ENCODE measurements around the gene C1orf141. TPM values are rescaled to one million over a fixed set of nuclear protein-coding genes. Genes with fewer than 3 reads are reported as not detected.

C1orf141 gene
- total RNA-seq, 1 experiment from 2014 or later, result not detected

- POLR2A ChIA-PET, result interaction anchor here (0.6 to 1.3 kb wide), 7 partner anchors 19 to 129 kb away, joined by 3 to 6 read pairs (median 3); partner anchors contain the start of genes DNAI4 and MIER1
- H3K9me3 Mint-ChIP-seq, result no peaks in the 10 kb centered on the region
- peak within 1 kb of the TSS; percentile 81 for H3K4me3 Mint-ChIP-seq
- ATAC-seq (peak; percentile 83), DNase-seq (ENCODE audit: low spot score) (peak; percentile 89)
- peaks cover 26% of the 10 kb centered on the region for H3K4me1 Mint-ChIP-seq
- H3K27me3 Mint-ChIP-seq (ENCODE audit: low read depth), result peaks cover 7% of the 10 kb centered on the region
- peak within 1 kb of the TSS; percentile 63; the same call in 1 of the 2 replicates for H3K27ac Mint-ChIP-seq
- H3K36me3 Mint-ChIP-seq, result no peaks in the 10 kb centered on the region; the same call in 1 of the 2 replicates
- CTCF ChIA-PET, result interaction anchor here (0.9 to 1.3 kb wide), 5 partner anchors 35 to 159 kb away, joined by 3 to 10 read pairs (median 6); partner anchors contain the start of genes DNAI4 and MIER1
- TF ChIP-seq TP53 (CRISPR knock-in tag; IDR thresholded peaks at IDR 0.05), result no peak
- no peak for TF ChIP-seq ZNF512 (CRISPR knock-in tag; IDR thresholded peaks at IDR 0.05; ENCODE audit: borderline replicate concordance)
- no peak for TF ChIP-seq EMX1 (CRISPR knock-in tag; IDR thresholded peaks at IDR 0.05)
- TF ChIP-seq MLX (CRISPR knock-in tag; IDR thresholded peaks at IDR 0.05), result no peak
- TF ChIP-seq E2F5 (CRISPR knock-in tag; IDR thresholded peaks at IDR 0.05), result peak; percentile 8; the same call in 1 of the 2 replicates
- TF ChIP-seq ZNF281 (CRISPR knock-in tag; IDR thresholded peaks at IDR 0.05), result no peak
- TF ChIP-seq IRF1 (CRISPR knock-in tag; IDR thresholded peaks at IDR 0.05), result no peak
- TF ChIP-seq CREB1 (CRISPR knock-in tag; IDR thresholded peaks at IDR 0.05), result no peak
- TF ChIP-seq ZNF423 (CRISPR knock-in tag; IDR thresholded peaks at IDR 0.05), result no peak
- 0 out of 2 replicates have a peak, but pooled peaks have one; percentile 13 for TF ChIP-seq TEAD4 (CRISPR knock-in tag; IDR thresholded peaks at IDR 0.05)
- peak; percentile 38; the same call in 1 of the 2 replicates for TF ChIP-seq USF1 (CRISPR knock-in tag; IDR thresholded peaks at IDR 0.05)
- no peak for TF ChIP-seq ZNF317 (CRISPR knock-in tag; IDR thresholded peaks at IDR 0.05; ENCODE audit: borderline replicate concordance, low read depth)
- TF ChIP-seq OVOL2 (CRISPR knock-in tag; IDR thresholded peaks at IDR 0.05; ENCODE audit: borderline replicate concordance), result no peak
- TF ChIP-seq SMAD3 (CRISPR knock-in tag; IDR thresholded peaks at IDR 0.05; ENCODE audit: borderline replicate concordance), result no peak
- peak; percentile 75; the same call in 1 of the 2 replicates for TF ChIP-seq MAX (CRISPR knock-in tag; IDR thresholded peaks at IDR 0.05)
- TF ChIP-seq ERG (CRISPR knock-in tag; IDR thresholded peaks at IDR 0.05), result no peak
- TF ChIP-seq SP1 (CRISPR knock-in tag; conservative IDR thresholded peaks at IDR 0.05), result peak; percentile 55
- peak; percentile 89; the same call in 1 of the 2 replicates for TF ChIP-seq AFF4 (CRISPR knock-in tag; IDR thresholded peaks at IDR 0.05; ENCODE audit: borderline replicate concordance)
- no peak for TF ChIP-seq CTCF (IDR thresholded peaks at IDR 0.05)
These were observed 80.7 kb downstream of the C1orf141 start, which contains the start of gene SLC35D1 for GRCh38 chr1:67053785-67054772. TSS of gene SLC35D1 (minus strand) at chr1:67054148. CDS start at chr1:67054013, 135 bp downstream.
